Large intestine (tissue), 3 donors: Measurements from ENCODE around the gene PPP2R5E. TPM values are rescaled to one million over a fixed set of nuclear protein-coding genes. Genes with fewer than 3 reads are reported as not detected.

Experiments
- DNase-seq, 2 donors: peaks; one replicate each; pipeline versions ENCODE4 v3.0.0 to v3.0.0-alpha.2; 2013
- H3K27ac ChIP-seq: one replicate; pipeline ENCODE4 v1.5.1; 2013; ENCODE audit warnings: low read length
- H3K27me3 ChIP-seq: 2 replicates; pipeline ENCODE4 v1.6.1; 2013; ENCODE audit warnings: low read length; ENCODE audit not compliant: control insufficient read depth, insufficient read depth
- H3K36me3 ChIP-seq: 2 replicates; pipeline ENCODE4 v1.6.1; 2013; ENCODE audit warnings: low read length; ENCODE audit not compliant: control insufficient read depth, insufficient read depth
- H3K4me1 ChIP-seq: one replicate; pipeline ENCODE4 v1.6.1; 2013; ENCODE audit warnings: low read length; ENCODE audit not compliant: control insufficient read depth, insufficient read depth
- H3K4me3 ChIP-seq: one replicate; pipeline ENCODE4 v1.5.1; 2013; ENCODE audit warnings: low read length
- H3K9me3 ChIP-seq: one replicate; pipeline ENCODE4 v1.6.1; 2013; ENCODE audit warnings: mild to moderate bottlenecking, low read depth, low read length, moderate library complexity; ENCODE audit not compliant: control insufficient read depth
- WGBS: methylation state at CpG from one replicate; pipeline ENCODE4 v1.1.5; 2013; ENCODE audit warnings: low lambda C conversion rate; ENCODE audit not compliant: insufficient coverage; 5-methylcytosine and 5-hydroxymethylcytosine counted together
- polyA plus RNA-seq: library from polyadenylated mRNA; unstranded; fragments of 120-200 nt; gene quantifications from one replicate; pipeline ENCODE4 v1.2.1, GENCODE V29; 2013

Gene PPP2R5E
- polyA plus RNA-seq, 1 donor, result 22.4 TPM

DNA sequence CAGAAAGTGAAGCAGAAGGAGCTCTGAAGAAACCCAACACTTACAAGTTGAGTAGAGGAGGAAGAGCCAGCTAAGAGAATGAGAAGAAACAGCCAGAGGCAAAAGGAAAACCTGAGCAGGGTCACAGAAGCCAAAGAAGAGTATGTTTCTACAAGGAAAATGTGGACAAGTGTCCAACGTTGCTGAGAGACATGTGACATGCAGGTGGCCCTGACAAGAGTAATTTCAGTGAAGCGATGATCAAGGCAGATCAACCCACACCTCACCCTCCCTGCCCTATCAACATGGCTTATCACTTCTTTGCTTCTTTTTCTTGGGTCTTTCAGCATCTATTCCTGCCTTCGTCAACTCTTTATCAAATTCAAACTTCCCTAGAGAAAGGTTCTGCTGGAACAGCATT, 68.3 kb downstream of the PPP2R5E start:
- no peaks in the 10 kb centered on the region for H3K36me3 ChIP-seq
- H3K27ac ChIP-seq, result no peak overlapping the region
- peaks cover 7% of the 10 kb centered on the region for H3K4me1 ChIP-seq
- H3K9me3 ChIP-seq, result no peaks in the 10 kb centered on the region
- DNase-seq, result no peak
- 100% methylated on average over 1 of the region's 3 CpGs for WGBS
- H3K27me3 ChIP-seq, result no peaks in the 10 kb centered on the region
- no peak overlapping the region for H3K4me3 ChIP-seq

DNA sequence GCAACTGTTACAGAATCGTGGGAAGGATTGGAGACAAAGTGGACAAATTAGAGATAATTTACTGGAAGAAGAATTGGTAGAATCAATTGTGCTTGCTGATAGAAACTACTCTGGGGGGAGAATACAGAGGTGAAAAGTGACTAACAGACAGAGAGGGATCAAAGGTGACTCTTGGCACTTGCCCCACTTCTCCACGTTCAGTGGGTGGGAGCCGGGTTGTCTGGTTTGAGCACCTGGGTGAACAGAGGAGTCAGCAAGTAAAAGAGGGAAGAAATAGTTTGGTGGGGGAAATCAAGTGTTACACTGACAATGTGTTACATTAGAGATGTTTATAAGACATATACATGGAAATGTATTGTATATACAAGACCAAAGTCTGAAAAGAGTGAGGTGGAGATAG, 69.1 kb downstream of the PPP2R5E start:
- no peak overlapping the region for H3K27ac ChIP-seq

DNA sequence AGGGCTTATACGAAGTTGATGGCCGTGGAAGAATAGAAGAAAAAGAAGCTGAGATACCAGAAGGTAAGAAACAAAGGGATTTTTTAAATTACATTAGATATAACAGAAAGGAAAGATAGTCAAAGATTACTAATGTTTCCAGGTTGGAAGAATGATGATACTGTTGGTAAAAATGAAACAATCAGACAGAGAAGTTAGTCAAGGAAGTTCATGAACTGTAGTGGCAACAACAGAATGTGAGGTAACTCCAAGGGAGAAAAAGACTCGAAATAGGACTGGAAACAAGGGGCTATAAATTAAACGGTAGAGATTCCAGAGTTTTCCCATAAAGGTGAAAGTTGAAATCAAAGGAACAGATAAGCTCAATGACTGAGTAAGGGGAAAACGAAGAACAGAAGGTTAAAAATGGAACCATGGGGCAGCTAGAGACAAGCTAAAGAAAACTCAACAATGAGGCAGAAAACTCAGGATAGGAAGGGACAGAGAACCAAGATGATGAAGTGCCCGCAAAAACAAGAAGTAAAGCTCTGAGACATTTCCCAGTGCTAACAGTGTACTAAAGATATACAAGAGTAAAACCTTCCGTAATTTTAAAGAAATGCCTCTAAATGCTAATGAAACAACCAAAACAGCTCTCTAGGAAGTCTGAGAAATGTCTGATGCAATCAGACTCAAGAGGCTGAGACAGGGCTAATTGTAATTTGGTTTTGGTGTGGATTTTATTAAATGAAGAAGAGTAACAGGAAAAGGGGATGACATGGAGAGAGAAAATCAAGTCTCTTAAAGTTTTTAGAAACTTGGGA, 70.0 kb downstream of the PPP2R5E start:
- WGBS, result 68% methylated on average over 6 of the region's 7 CpGs
- no peak for DNase-seq
- Histone ChIP-seq H3K4me1 (peaks cover 7% of the 10 kb centered on the region), H3K4me3 (no peak overlapping the region), H3K9me3 (no peaks in the 10 kb centered on the region), H3K27ac (no peak overlapping the region), H3K36me3 (no peaks in the 10 kb centered on the region), H3K27me3 (no peaks in the 10 kb centered on the region)

More for the DNA sequence above, 69.1 kb downstream of the PPP2R5E start:
- no peaks in the 10 kb centered on the region for H3K27me3 ChIP-seq
- H3K36me3 ChIP-seq, result no peaks in the 10 kb centered on the region
- DNase-seq, result no peak
- peaks cover 7% of the 10 kb centered on the region for H3K4me1 ChIP-seq
- 48% methylated on average over 3 of the region's 3 CpGs for WGBS
- H3K9me3 ChIP-seq, result no peaks in the 10 kb centered on the region
- no peak overlapping the region for H3K4me3 ChIP-seq

GRCh38 chr14:63470962-63471793, 72.0 kb downstream of the PPP2R5E start:
- Histone ChIP-seq H3K27ac (peak overlapping the region; percentile 73), H3K4me3 (no peak overlapping the region), H3K27me3 (no peaks in the 10 kb centered on the region), H3K9me3 (no peaks in the 10 kb centered on the region), H3K4me1 (peaks cover 7% of the 10 kb centered on the region), H3K36me3 (no peaks in the 10 kb centered on the region)
- WGBS, result 67% methylated on average over 3 of the region's 3 CpGs
- peak; percentile 25 to 75 for DNase-seq

DNA sequence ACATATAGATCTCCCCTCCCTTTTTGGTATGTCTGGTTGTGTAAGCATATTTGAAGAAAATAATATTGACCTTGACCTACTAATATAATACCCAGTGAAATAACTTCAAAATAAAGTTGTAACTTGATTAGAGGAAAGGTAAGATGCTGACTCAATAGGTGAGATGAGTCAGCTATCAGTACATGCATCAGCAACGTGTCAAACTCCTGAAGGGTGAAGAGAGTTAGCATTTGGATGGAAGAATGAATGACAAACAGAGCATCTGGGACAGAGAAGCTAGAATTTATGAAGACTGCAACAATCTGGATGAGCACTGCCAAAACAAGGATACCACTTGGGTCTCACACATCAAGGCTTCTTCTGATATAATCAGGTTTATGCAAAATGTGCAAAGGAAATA, 74.9 kb downstream of the PPP2R5E start:
- Histone ChIP-seq H3K36me3 (no peaks in the 10 kb centered on the region), H3K27me3 (no peaks in the 10 kb centered on the region), H3K4me1 (peaks cover 7% of the 10 kb centered on the region), H3K27ac (no peak overlapping the region), H3K4me3 (no peak overlapping the region), H3K9me3 (no peaks in the 10 kb centered on the region)
- DNase-seq, result no peak
- WGBS, result no CpG with 5 or more reads among the region's 1 CpG

GRCh38 chr14:63467440-63468072, 75.6 kb downstream of the PPP2R5E start:
- Histone ChIP-seq H3K27ac (no peak overlapping the region), H3K9me3 (no peaks in the 10 kb centered on the region), H3K27me3 (no peaks in the 10 kb centered on the region), H3K4me1 (peaks cover 7% of the 10 kb centered on the region), H3K36me3 (no peaks in the 10 kb centered on the region), H3K4me3 (no peak overlapping the region)
- WGBS, result 80% methylated on average over 1 of the region's 4 CpGs
- no peak for DNase-seq

GRCh38 chr14:63465347-63465746, 77.8 kb downstream of the PPP2R5E start:
- Histone ChIP-seq H3K4me3 (no peak overlapping the region), H3K27me3 (no peaks in the 10 kb centered on the region), H3K36me3 (no peaks in the 10 kb centered on the region), H3K27ac (no peak overlapping the region), H3K9me3 (no peaks in the 10 kb centered on the region), H3K4me1 (no peaks in the 10 kb centered on the region)
- no peak for DNase-seq
- WGBS, result no CpG with 5 or more reads among the region's 8 CpGs

DNA sequence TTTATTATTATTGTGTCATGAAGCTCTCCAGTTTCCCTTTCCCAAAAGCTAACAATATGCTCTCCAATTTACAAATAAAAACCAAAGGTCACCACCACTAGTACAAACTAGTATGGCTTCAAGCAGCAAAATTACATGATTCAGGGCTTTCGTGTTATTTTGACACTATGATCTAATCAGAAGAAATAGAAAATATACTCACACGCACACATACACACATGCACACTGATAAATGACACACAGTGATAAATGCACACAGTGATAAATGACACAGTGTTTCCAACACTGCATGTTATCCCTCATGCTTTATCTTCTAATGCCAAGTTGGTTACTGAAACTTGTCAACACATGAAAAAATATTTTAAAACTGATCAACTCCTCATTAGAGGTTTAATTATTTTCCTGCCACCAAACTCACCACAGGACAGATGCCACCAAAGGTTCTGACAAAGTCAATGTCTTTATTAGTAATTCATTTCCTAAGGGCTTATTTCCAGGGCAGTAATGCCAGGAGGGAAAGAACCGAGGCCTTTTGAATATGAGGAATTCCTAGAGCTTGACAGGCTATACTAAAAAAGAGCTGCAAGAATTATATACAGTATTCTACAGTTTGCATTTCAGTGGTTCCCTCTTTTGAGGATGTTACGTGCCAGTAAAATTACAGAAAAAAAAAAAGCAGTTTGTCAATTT, 82.4 kb downstream of the PPP2R5E start:
- no peak for DNase-seq
- no peaks in the 10 kb centered on the region for H3K9me3 ChIP-seq
- H3K4me1 ChIP-seq, result no peaks in the 10 kb centered on the region
- H3K36me3 ChIP-seq, result no peaks in the 10 kb centered on the region
- no peak overlapping the region for H3K4me3 ChIP-seq
- 100% methylated on average over 1 of the region's 4 CpGs for WGBS
- H3K27me3 ChIP-seq, result no peaks in the 10 kb centered on the region
- no peak overlapping the region for H3K27ac ChIP-seq

- DNase-seq, result no peak
- H3K9me3 ChIP-seq, result no peaks in the 10 kb centered on the region
Observed at GRCh38 chr14:63459738-63460137, 83.4 kb downstream of the PPP2R5E start.

GRCh38 chr14:63457498-63457897, 85.7 kb downstream of the PPP2R5E start:
- Histone ChIP-seq H3K36me3 (peaks cover 8% of the 10 kb centered on the region), H3K4me1 (no peaks in the 10 kb centered on the region), H3K4me3 (no peak overlapping the region), H3K27me3 (no peaks in the 10 kb centered on the region), H3K9me3 (no peaks in the 10 kb centered on the region), H3K27ac (no peak overlapping the region)
- no peak for DNase-seq
- no CpG with 5 or more reads among the region's 4 CpGs for WGBS

More at GRCh38 chr14:63459738-63460137, 83.4 kb downstream of the PPP2R5E start:
- no peaks in the 10 kb centered on the region for H3K4me1 ChIP-seq
- no peak overlapping the region for H3K4me3 ChIP-seq
- H3K27me3 ChIP-seq, result no peaks in the 10 kb centered on the region
- 100% methylated on average over 3 of the region's 6 CpGs for WGBS
- H3K27ac ChIP-seq, result no peak overlapping the region
- H3K36me3 ChIP-seq, result no peaks in the 10 kb centered on the region
